Body of pancreas (tissue), 4 donors: ENCODE data around the gene OR6A2.

Source experiments
- POLR2A ChIP-seq, 3 donors: fragments of 450-650 bp; IDR thresholded peaks; one replicate each; pipeline ENCODE4 v1.6.1; 2016; ENCODE audit warnings: antibody characterized with exemption in 3 of 3, mild to moderate bottlenecking in 2 of 3
- TF ChIP-seq, protein P1 (sequence below), 7 experiments: fragments of 450-650 bp in 4 of 7; fragments of 200-600 bp in 3 of 7; sonication (generic) in 3 of 7; IDR thresholded peaks; one replicate each; pipeline ENCODE4 v1.5.1; 2016 to 2019; ENCODE audit warnings: antibody characterized with exemption in 7 of 7

DNA sequence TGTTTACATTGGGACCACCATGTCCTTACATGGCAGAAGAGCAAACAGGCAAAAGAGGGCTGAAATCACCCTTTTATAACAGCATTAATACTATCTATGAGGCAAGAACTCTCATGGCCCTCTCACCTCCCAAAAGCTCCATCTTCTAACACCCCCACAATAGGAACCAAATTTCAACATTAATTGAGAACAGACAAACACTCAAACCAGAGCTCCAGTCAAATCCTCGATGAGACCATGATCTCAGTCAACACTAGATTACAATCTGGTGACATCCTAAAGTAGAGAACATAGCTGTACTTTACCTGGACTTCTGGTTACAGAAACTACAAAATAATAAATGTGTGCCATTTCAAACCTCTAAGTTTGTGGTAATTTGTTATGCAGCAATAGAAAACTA lies 52.9 kb downstream of the OR6A2 start:
- TF ChIP-seq, protein P1, sequence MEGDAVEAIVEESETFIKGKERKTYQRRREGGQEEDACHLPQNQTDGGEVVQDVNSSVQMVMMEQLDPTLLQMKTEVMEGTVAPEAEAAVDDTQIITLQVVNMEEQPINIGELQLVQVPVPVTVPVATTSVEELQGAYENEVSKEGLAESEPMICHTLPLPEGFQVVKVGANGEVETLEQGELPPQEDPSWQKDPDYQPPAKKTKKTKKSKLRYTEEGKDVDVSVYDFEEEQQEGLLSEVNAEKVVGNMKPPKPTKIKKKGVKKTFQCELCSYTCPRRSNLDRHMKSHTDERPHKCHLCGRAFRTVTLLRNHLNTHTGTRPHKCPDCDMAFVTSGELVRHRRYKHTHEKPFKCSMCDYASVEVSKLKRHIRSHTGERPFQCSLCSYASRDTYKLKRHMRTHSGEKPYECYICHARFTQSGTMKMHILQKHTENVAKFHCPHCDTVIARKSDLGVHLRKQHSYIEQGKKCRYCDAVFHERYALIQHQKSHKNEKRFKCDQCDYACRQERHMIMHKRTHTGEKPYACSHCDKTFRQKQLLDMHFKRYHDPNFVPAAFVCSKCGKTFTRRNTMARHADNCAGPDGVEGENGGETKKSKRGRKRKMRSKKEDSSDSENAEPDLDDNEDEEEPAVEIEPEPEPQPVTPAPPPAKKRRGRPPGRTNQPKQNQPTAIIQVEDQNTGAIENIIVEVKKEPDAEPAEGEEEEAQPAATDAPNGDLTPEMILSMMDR (IDR thresholded peaks at IDR 0.05): no peak
- TF ChIP-seq POLR2A (IDR thresholded peaks at IDR 0.05): no peak
